Measurements from ENCODE around the gene TBXAS1. TPM values are rescaled to one million over a fixed set of nuclear protein-coding genes. Genes with fewer than 3 reads are reported as not detected.
A peak's percentile ranks its signal among the peaks of the same experiment; 100 is the strongest.

The TBXAS1 gene
- total and polyA plus RNA-seq, 2 of the 8 experiments (the other 6 are each of a cell fraction or from before 2014, with no cell fraction given): 0.86 to 2.1 TPM

DNA sequence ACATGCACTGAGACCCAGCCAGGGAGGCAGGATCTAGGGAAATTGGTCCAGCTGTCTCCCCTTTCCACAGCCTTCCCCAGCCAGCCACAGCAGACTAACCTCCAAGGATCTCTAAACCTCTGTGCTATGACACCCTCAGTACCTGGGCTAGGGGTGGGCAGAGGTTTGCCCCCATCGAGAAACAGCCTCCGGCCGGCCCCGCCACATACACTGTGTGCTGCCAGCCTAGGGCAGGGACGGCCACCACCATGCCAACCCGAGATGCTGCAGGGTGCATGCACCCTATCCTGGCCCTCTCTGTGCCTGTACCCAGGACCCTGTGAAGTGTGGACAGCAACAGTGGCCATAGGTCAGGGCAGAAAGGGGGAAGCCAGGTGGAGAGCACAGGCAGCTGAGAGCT lies 175.6 kb downstream of the TBXAS1 start:
- ChIA-PET POLR2A (ENCODE audit: partially characterized antibody) (interaction anchor here (0.7 kb wide), 1 partner anchor 367 kb away, joined by 3 read pairs; no protein-coding TSS in a partner anchor), CTCF (ENCODE audit: partially characterized antibody) (interaction anchor here (0.8 to 11.1 kb wide), 28 partner anchors 11 to 504 kb away, joined by 3 to 122 read pairs (median 5); no protein-coding TSS in a partner anchor)
- Histone ChIP-seq H3K9ac (replicated peaks in 1 of 4; ENCODE audit: extremely low read depth in 1 of 4, low read depth in 3 of 4, low read length in 3 of 4) (no peak overlapping the region), H2AK5ac (ENCODE audit: low read depth, low read length) (peak overlapping the region; percentile 58; the same call in 1 of the 2 replicates), H2AFZ (ENCODE audit: low read length) (no peak overlapping the region), H2BK120ac (replicated peaks; ENCODE audit: low read depth, low read length) (no peak overlapping the region), H3K4me2 (ENCODE audit: insufficient read depth in 1 of 2, low read depth in 2 of 2, low read length in 2 of 2) (no peak overlapping the region), H4K8ac (ENCODE audit: extremely low read depth, insufficient read depth, low read length) (no peak overlapping the region; the same call in 1 of the 2 replicates), H4K91ac (replicated peaks; ENCODE audit: insufficient read length, low read length) (no peak overlapping the region), H3K27ac (ENCODE audit: low read depth, low read length) (no peak overlapping the region), H3K18ac (ENCODE audit: extremely low read depth, low read length) (no peak overlapping the region), H2BK15ac (ENCODE audit: low read length) (no peak overlapping the region), H3K23me2 (ENCODE audit: low read depth, low read length) (no peaks in the 10 kb centered on the region), H3K36me3 (ENCODE audit: control insufficient read depth in 2 of 4, insufficient read depth in 4 of 4, low read length in 3 of 4) (no peaks in the 10 kb centered on the region), H3K23ac (ENCODE audit: insufficient read length) (no peak overlapping the region), H3K79me1 (ENCODE audit: low read depth, low read length) (no peaks in the 10 kb centered on the region), H3K4me3 (ENCODE audit: extremely low read depth in 1 of 4, insufficient read depth in 2 of 4, low read depth in 3 of 4, low read length in 4 of 4) (no peak overlapping the region), H3K4me1 (replicated peaks in 1 of 4; ENCODE audit: control insufficient read depth in 3 of 4, insufficient read depth in 4 of 4, low read length in 3 of 4) (no peaks in the 10 kb centered on the region; a peak in 1 of 7 replicates), H2BK12ac (ENCODE audit: low read depth, low read length) (no peak overlapping the region), H3K56ac (replicated peaks; ENCODE audit: insufficient read length, low read depth, low read length) (no peak overlapping the region), H3K27me3 (replicated peaks in 1 of 4; ENCODE audit: control insufficient read depth in 3 of 4, extremely low read depth in 1 of 4, insufficient read depth in 3 of 4, low read length in 3 of 4) (no peaks in the 10 kb centered on the region), H3K79me2 (ENCODE audit: control insufficient read depth in 1 of 2, insufficient read depth in 2 of 2, low read length in 2 of 2) (no peaks in the 10 kb centered on the region), H3K4ac (replicated peaks; ENCODE audit: insufficient read length, low read depth, low read length) (no peak overlapping the region), H2BK20ac (ENCODE audit: low read length) (no peak overlapping the region), H2BK5ac (ENCODE audit: low read depth, low read length) (no peak overlapping the region), H3K9me3 (ENCODE audit: insufficient read depth in 2 of 2, low read depth in 1 of 2, low read length in 1 of 2) (no peaks in the 10 kb centered on the region), H4K5ac (ENCODE audit: insufficient read length, low read depth, low read length) (no peak overlapping the region), H3K14ac (ENCODE audit: insufficient read length) (no peak overlapping the region), H4K20me1 (replicated peaks in 1 of 2; ENCODE audit: control insufficient read depth in 1 of 2, insufficient read depth in 2 of 2, low read length in 2 of 2) (no peaks in the 10 kb centered on the region)
- 92% methylated on average over 6 of the region's 6 CpGs; no CpG with 5 or more reads in 1 of the 2 experiments for WGBS, 2 experiments (ENCODE audit: extremely low coverage in 1 of 2, insufficient coverage in 1 of 2, insufficient read length in 1 of 2, insufficient replicate concordance in 2 of 2, low coverage in 1 of 2, low lambda C conversion rate in 2 of 2, missing lambda C conversion rate in 1 of 2)
- no peak for DNase-seq (ENCODE audit: low read depth in 1 of 2, low spot score in 2 of 2)
- FAIRE-seq: no peak
- TF ChIP-seq CTBP2 (IDR thresholded peaks at IDR 0.05; ENCODE audit: borderline replicate concordance, insufficient read depth, insufficient read length, low read length) (no peak), MAFK (IDR thresholded peaks at IDR 0.05; ENCODE audit: low read depth, low read length) (no peak), POU5F1 (IDR thresholded peaks at IDR 0.05; ENCODE audit: low read depth, low read length) (no peak), RFX5 (IDR thresholded peaks at IDR 0.05; ENCODE audit: borderline replicate concordance, low read depth, low read length) (no peak), YY1 (IDR thresholded peaks at IDR 0.05; ENCODE audit: low read depth, low read length) (no peak), ASH2L (IDR thresholded peaks at IDR 0.05; ENCODE audit: low read length) (no peak)
- TF ChIP-seq, protein P1, sequence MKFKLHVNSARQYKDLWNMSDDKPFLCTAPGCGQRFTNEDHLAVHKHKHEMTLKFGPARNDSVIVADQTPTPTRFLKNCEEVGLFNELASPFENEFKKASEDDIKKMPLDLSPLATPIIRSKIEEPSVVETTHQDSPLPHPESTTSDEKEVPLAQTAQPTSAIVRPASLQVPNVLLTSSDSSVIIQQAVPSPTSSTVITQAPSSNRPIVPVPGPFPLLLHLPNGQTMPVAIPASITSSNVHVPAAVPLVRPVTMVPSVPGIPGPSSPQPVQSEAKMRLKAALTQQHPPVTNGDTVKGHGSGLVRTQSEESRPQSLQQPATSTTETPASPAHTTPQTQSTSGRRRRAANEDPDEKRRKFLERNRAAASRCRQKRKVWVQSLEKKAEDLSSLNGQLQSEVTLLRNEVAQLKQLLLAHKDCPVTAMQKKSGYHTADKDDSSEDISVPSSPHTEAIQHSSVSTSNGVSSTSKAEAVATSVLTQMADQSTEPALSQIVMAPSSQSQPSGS (IDR thresholded peaks at IDR 0.05; ENCODE audit: low read length): no peak

Measured in H1 (cell line).